SU-DHL-6 (cell line): ENCODE data around the gene BHLHA9.
A peak's percentile ranks its signal among the peaks of the same experiment; 100 is the strongest.

Experiments
- H2AFZ ChIP-seq: fragments of 200-600 bp; sonication (generic); 2 replicates; pipeline ENCODE4 v1.6.1; 2014; ENCODE audit warnings: low read depth, mild to moderate bottlenecking, moderate library complexity, mixed read lengths, antibody characterized with exemption, low read length; ENCODE audit not compliant: severe bottlenecking
- H3F3A ChIP-seq: fragments of 200-600 bp; shearing (Covaris generic); 2 replicates; pipeline ENCODE4 v1.6.0; 2016; ENCODE audit warnings: antibody characterized with exemption, mild to moderate bottlenecking; ENCODE audit not compliant: insufficient read depth
- H3K27ac ChIP-seq: fragments of 200-600 bp; sonication (generic); 2 replicates; pipeline ENCODE4 v1.5.1; 2016; ENCODE audit warnings: low read depth, mild to moderate bottlenecking, low read length, moderate library complexity, mixed read lengths
- H3K27me3 ChIP-seq: fragments of 200-600 bp; sonication (generic), shearing (Covaris generic); 2 replicates; pipeline ENCODE4 v1.6.0; 2014; ENCODE audit warnings: mild to moderate bottlenecking, low read length
- H3K36me3 ChIP-seq: fragments of 200-600 bp; sonication (generic); 2 replicates; pipeline ENCODE4 v1.6.1; 2014; ENCODE audit warnings: mild to moderate bottlenecking, low read length, mixed read lengths
- H3K4me2 ChIP-seq: fragments of 300-600, 200-600 bp; shearing (Covaris generic), sonication (generic); 2 replicates; pipeline ENCODE4 v1.6.0; 2014; ENCODE audit warnings: low read length, low read depth, mild to moderate bottlenecking; ENCODE audit not compliant: poor library complexity, severe bottlenecking
- H3K4me3 ChIP-seq: fragments of 200-600 bp; sonication (generic); 2 replicates; pipeline ENCODE4 v1.5.1; 2014; ENCODE audit warnings: antibody characterized with exemption, low read length, mild to moderate bottlenecking, mixed read lengths; ENCODE audit not compliant: insufficient read depth, poor library complexity, severe bottlenecking
- H3K79me2 ChIP-seq: fragments of 200-600 bp; sonication (generic); 2 replicates; pipeline ENCODE4 v1.6.1; 2014; ENCODE audit warnings: mild to moderate bottlenecking, low read length, moderate library complexity; ENCODE audit not compliant: insufficient read depth
- H3K9ac ChIP-seq: fragments of 200-600 bp; sonication (generic); 2 replicates; pipeline ENCODE4 v1.7.0; 2014; ENCODE audit warnings: mild to moderate bottlenecking, low read length
- H3K9me2 ChIP-seq: fragments of 200-600 bp; sonication (generic); replicated peaks from 2 replicates; pipeline ENCODE4 v1.6.1; 2014; ENCODE audit warnings: low read length; ENCODE audit not compliant: insufficient read depth
- H3K9me3 ChIP-seq: fragments of 200-600 bp; sonication (generic); 2 replicates; pipeline ENCODE4 v1.6.1; 2014; ENCODE audit warnings: low read length, mixed read lengths; ENCODE audit not compliant: insufficient read depth
- H4K20me1 ChIP-seq: fragments of 200-600 bp; sonication (generic); 2 replicates; pipeline ENCODE4 v1.6.1; 2014; ENCODE audit warnings: low read depth, mild to moderate bottlenecking, antibody characterized with exemption, low read length, moderate library complexity, mixed read lengths
- EZH2phosphoT487 ChIP-seq: fragments of 200-600 bp; sonication (generic), shearing (Covaris generic); conservative IDR thresholded peaks from 2 replicates; pipeline ENCODE4 v1.6.1; 2018; ENCODE audit warnings: mild to moderate bottlenecking, antibody characterized with exemption, low read length, moderate library complexity, mixed read lengths
- TF ChIP-seq, protein P1 (sequence below): fragments of 200-600 bp; sonication (generic); IDR thresholded peaks from one replicate; pipeline ENCODE4 v1.5.1; 2017; ENCODE audit warnings: antibody characterized with exemption, mild to moderate bottlenecking, low read length, moderate library complexity; ENCODE audit not compliant: insufficient read depth, poor library complexity, severe bottlenecking

Gene BHLHA9

DNA sequence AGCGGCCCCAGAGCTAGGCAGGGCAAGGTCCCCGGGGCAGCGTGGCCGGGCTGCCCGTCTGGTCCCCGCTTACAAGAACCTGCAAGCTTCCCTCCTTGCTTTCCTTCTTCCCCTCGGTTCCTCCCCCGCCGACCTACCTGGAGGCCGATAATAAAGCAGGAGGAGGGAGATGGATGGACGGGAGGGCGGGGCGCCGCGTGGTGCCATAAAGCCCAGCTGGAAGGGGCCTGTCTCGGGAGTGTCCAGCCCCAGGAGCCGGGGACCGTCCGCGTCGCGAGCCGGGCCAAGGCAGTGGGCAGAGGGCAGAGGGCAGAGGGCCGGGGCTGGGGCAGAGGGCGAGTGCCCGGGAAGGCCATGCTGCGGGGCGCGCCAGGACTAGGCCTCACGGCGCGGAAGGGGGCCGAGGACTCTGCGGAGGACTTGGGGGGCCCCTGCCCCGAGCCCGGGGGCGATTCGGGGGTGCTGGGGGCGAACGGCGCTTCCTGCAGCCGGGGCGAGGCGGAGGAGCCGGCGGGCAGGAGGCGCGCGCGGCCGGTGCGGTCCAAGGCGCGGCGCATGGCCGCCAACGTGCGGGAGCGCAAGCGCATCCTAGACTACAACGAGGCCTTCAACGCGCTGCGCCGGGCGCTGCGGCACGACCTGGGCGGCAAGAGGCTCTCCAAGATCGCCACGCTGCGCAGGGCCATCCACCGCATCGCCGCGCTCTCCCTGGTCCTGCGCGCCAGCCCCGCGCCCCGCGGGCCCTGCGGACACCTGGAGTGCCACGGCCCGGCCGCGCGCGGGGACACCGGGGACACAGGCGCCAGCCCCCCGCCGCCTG lies at the start of gene BHLHA9:
BHLHA9 (plus strand) TSS at position 235 of the 820 bp plus-strand sequence; CDS start at position 355, 120 bp downstream.
- H3K9me2 ChIP-seq, result no peaks in the 10 kb centered on the region

DNA sequence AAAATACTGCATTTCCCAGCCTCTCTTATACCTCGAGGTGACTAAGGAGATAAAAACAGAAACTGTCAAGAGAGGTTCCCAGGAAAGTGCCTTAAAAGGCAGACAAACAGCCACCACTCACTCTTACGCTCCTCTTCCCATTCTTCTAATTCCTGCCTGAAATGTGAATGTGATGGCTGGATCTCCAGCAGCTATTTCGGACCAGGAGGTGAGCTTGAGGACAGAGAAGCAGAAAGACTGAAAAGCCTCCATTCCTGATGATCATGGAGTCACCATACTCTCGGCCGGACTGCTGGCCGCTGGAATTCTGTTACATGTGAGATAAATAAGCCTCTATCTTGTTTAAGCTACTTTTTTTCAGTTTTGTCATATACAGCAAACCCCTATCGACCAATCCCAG lies 49.0 kb upstream of the BHLHA9 start:
- Histone ChIP-seq H3K9ac (0 out of 2 replicates have a peak overlapping the region, but pooled peaks have one; percentile 8), H3K9me2 (no peaks in the 10 kb centered on the region)

More for the DNA sequence above, at the start of gene BHLHA9:
- H3K4me3 ChIP-seq, result no peak within 1 kb of the TSS
- no peak within 1 kb of the TSS for H3K27ac ChIP-seq
- no peak within 1 kb of the TSS for H3K9ac ChIP-seq
- H3K9me3 ChIP-seq, result no peaks in the 10 kb centered on the region
- no peaks in the 10 kb centered on the region for H4K20me1 ChIP-seq
- no peaks in the 10 kb centered on the region for H3K27me3 ChIP-seq
- H3F3A ChIP-seq, result peaks cover 6% of the 10 kb centered on the region
- H2AFZ ChIP-seq, result no peak within 1 kb of the TSS
- H3K36me3 ChIP-seq, result no peaks in the 10 kb centered on the region
- H3K79me2 ChIP-seq, result no peaks in the 10 kb centered on the region
- H3K4me2 ChIP-seq, result no peak within 1 kb of the TSS
- TF ChIP-seq EZH2phosphoT487, result no peak
- TF ChIP-seq, protein P1, sequence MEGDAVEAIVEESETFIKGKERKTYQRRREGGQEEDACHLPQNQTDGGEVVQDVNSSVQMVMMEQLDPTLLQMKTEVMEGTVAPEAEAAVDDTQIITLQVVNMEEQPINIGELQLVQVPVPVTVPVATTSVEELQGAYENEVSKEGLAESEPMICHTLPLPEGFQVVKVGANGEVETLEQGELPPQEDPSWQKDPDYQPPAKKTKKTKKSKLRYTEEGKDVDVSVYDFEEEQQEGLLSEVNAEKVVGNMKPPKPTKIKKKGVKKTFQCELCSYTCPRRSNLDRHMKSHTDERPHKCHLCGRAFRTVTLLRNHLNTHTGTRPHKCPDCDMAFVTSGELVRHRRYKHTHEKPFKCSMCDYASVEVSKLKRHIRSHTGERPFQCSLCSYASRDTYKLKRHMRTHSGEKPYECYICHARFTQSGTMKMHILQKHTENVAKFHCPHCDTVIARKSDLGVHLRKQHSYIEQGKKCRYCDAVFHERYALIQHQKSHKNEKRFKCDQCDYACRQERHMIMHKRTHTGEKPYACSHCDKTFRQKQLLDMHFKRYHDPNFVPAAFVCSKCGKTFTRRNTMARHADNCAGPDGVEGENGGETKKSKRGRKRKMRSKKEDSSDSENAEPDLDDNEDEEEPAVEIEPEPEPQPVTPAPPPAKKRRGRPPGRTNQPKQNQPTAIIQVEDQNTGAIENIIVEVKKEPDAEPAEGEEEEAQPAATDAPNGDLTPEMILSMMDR, result no peak

DNA sequence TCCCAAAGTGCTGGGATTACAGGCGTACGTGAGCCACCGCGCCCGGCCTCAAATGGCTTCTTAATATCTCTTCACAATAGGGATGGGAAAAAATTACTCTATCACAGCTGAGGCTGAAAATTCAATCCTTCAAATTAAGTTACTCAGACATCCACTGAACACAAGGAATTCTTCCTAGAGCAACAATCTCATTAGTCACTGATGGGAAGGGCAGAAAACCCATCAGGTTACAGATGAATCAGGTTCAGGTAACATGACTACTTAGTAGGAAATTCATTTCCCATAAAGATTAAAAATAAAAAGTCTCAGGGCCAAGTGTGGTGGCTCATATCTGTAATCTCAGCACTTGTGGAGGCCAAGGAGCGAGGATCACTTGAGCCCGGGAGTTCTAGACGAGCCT lies 47.9 kb upstream of the BHLHA9 start:
- Histone ChIP-seq H4K20me1 (peaks cover 16% of the 10 kb centered on the region), H3K9ac (no peak overlapping the region), H3K4me3 (no peak overlapping the region), H3K79me2 (peaks cover 85% of the 10 kb centered on the region), H3F3A (peaks cover 20% of the 10 kb centered on the region), H3K4me2 (no peak overlapping the region), H3K27ac (no peak overlapping the region), H3K9me2 (no peaks in the 10 kb centered on the region), H2AFZ (no peak overlapping the region), H3K36me3 (peaks cover 3% of the 10 kb centered on the region; the same call in 1 of the 2 replicates), H3K9me3 (no peaks in the 10 kb centered on the region), H3K27me3 (no peaks in the 10 kb centered on the region)
- TF ChIP-seq, protein P1, result no peak
- no peak for TF ChIP-seq EZH2phosphoT487

More for the DNA sequence above, 49.0 kb upstream of the BHLHA9 start:
- peak overlapping the region; percentile 39 for H3K4me2 ChIP-seq
- H3K79me2 ChIP-seq, result peaks cover 85% of the 10 kb centered on the region
- H3K36me3 ChIP-seq, result peaks cover 2% of the 10 kb centered on the region; the same call in 1 of the 2 replicates
- H3K4me3 ChIP-seq, result no peak overlapping the region
- H3K27ac ChIP-seq, result peak overlapping the region; percentile 69
- H2AFZ ChIP-seq, result no peak overlapping the region
- H3F3A ChIP-seq, result peaks cover 30% of the 10 kb centered on the region
- no peak for TF ChIP-seq EZH2phosphoT487
- TF ChIP-seq, protein P1, result no peak
- no peaks in the 10 kb centered on the region for H3K27me3 ChIP-seq
- H3K9me3 ChIP-seq, result no peaks in the 10 kb centered on the region
- peaks cover 7% of the 10 kb centered on the region for H4K20me1 ChIP-seq
